ENCODE results near the gene DCUN1D3.

DCUN1D3 gene

GRCh38 chr16:20846551-20846950 lies 53.6 kb downstream of the DCUN1D3 start:
- no peak for ATAC-seq
- TF ChIP-seq TOX (CRISPR knock-in tag; IDR thresholded peaks at IDR 0.05; ENCODE audit: borderline replicate concordance), result no peak
- TF ChIP-seq, protein P1, sequence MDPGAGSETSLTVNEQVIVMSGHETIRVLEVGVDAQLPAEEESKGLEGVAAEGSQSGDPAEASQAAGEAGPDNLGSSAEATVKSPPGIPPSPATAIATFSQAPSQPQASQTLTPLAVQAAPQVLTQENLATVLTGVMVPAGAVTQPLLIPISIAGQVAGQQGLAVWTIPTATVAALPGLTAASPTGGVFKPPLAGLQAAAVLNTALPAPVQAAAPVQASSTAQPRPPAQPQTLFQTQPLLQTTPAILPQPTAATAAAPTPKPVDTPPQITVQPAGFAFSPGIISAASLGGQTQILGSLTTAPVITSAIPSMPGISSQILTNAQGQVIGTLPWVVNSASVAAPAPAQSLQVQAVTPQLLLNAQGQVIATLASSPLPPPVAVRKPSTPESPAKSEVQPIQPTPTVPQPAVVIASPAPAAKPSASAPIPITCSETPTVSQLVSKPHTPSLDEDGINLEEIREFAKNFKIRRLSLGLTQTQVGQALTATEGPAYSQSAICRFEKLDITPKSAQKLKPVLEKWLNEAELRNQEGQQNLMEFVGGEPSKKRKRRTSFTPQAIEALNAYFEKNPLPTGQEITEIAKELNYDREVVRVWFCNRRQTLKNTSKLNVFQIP (CRISPR knock-in tag; IDR thresholded peaks at IDR 0.05; ENCODE audit: borderline replicate concordance, low read depth), result no peak
- TF ChIP-seq BACH2 (CRISPR knock-in tag; IDR thresholded peaks at IDR 0.05; ENCODE audit: borderline replicate concordance), result no peak
- no peak for TF ChIP-seq OSR1 (CRISPR knock-in tag; IDR thresholded peaks at IDR 0.05)
- TF ChIP-seq CSRNP3 (CRISPR knock-in tag; IDR thresholded peaks at IDR 0.05), result no peak
- TF ChIP-seq ZNF70 (CRISPR knock-in tag; IDR thresholded peaks at IDR 0.05), result no peak
- TF ChIP-seq TSHZ2 (CRISPR knock-in tag; IDR thresholded peaks at IDR 0.05), result no peak
- no peak for TF ChIP-seq ZC3H10 (CRISPR knock-in tag; IDR thresholded peaks at IDR 0.05)
- TF ChIP-seq ZNF8 (CRISPR knock-in tag; IDR thresholded peaks at IDR 0.05), result no peak
- TF ChIP-seq ZFP30 (CRISPR knock-in tag; IDR thresholded peaks at IDR 0.05), result no peak
- TF ChIP-seq, protein P2, sequence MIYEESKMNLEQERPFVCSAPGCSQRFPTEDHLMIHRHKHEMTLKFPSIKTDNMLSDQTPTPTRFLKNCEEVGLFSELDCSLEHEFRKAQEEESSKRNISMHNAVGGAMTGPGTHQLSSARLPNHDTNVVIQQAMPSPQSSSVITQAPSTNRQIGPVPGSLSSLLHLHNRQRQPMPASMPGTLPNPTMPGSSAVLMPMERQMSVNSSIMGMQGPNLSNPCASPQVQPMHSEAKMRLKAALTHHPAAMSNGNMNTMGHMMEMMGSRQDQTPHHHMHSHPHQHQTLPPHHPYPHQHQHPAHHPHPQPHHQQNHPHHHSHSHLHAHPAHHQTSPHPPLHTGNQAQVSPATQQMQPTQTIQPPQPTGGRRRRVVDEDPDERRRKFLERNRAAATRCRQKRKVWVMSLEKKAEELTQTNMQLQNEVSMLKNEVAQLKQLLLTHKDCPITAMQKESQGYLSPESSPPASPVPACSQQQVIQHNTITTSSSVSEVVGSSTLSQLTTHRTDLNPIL (CRISPR knock-in tag; IDR thresholded peaks at IDR 0.05; ENCODE audit: low read depth), result no peak
- no peak for TF ChIP-seq ARNTL (CRISPR knock-in tag; IDR thresholded peaks at IDR 0.05; ENCODE audit: borderline replicate concordance, low read depth)
- TF ChIP-seq PATZ1 (CRISPR knock-in tag; IDR thresholded peaks at IDR 0.05; ENCODE audit: borderline replicate concordance), result no peak
- no peak for TF ChIP-seq RARB (CRISPR knock-in tag; IDR thresholded peaks at IDR 0.05)
- TF ChIP-seq ISL1 (CRISPR knock-in tag; IDR thresholded peaks at IDR 0.05), result no peak
- no peak for TF ChIP-seq ZNF565 (CRISPR knock-in tag; conservative IDR thresholded peaks at IDR 0.05; ENCODE audit: low read depth)
- no peak for TF ChIP-seq TCF4 (CRISPR knock-in tag; IDR thresholded peaks at IDR 0.05; ENCODE audit: borderline replicate concordance)
- no peak for TF ChIP-seq PPARA (CRISPR knock-in tag; IDR thresholded peaks at IDR 0.05; ENCODE audit: borderline replicate concordance)

GRCh38 chr16:20846030-20846429 lies 54.1 kb downstream of the DCUN1D3 start:
- no peak for ATAC-seq
- no peak for TF ChIP-seq RARB (CRISPR knock-in tag; IDR thresholded peaks at IDR 0.05)
- no peak for TF ChIP-seq CSRNP3 (CRISPR knock-in tag; IDR thresholded peaks at IDR 0.05)
- TF ChIP-seq ZFP3 (CRISPR knock-in tag; IDR thresholded peaks at IDR 0.05), result no peak
- TF ChIP-seq TSHZ2 (CRISPR knock-in tag; IDR thresholded peaks at IDR 0.05), result no peak
- no peak for TF ChIP-seq SNAI2 (CRISPR knock-in tag; IDR thresholded peaks at IDR 0.05)
- no peak for TF ChIP-seq PPARA (CRISPR knock-in tag; IDR thresholded peaks at IDR 0.05; ENCODE audit: borderline replicate concordance)
- TF ChIP-seq, protein P1 (CRISPR knock-in tag; IDR thresholded peaks at IDR 0.05; ENCODE audit: borderline replicate concordance, low read depth), result no peak
- TF ChIP-seq, protein P2 (CRISPR knock-in tag; IDR thresholded peaks at IDR 0.05; ENCODE audit: low read depth), result no peak
- no peak for TF ChIP-seq ZNF70 (CRISPR knock-in tag; IDR thresholded peaks at IDR 0.05)

Measured in SK-N-SH treated with all-trans-retinoic acid at 6 μM for 48 hours (cell line).